HG03097 (cell line): ENCODE results near the gene BMP7.
"Not testable (repeated sequence)": the region's sequence is repeated elsewhere in the genome, so short reads cannot be mapped to it uniquely, and the experiment has no call there.

ENCODE experiments used
- ATAC-seq: cut with Tn5 transposase; IDR thresholded peaks from one replicate; pipeline ENCODE4 v1.9.1; 2021; ENCODE audit not compliant: unreplicated experiment, low FRiP score

BMP7 gene

GRCh38 chr20:57252559-57253162 lies 13.8 kb downstream of the BMP7 start:
- ATAC-seq = no peak

- ATAC-seq = no peak
Observed at GRCh38 chr20:57251949-57252348, 14.5 kb downstream of the BMP7 start.

- no peak for ATAC-seq
Observed at GRCh38 chr20:57251344-57251743, 15.1 kb downstream of the BMP7 start.

DNA sequence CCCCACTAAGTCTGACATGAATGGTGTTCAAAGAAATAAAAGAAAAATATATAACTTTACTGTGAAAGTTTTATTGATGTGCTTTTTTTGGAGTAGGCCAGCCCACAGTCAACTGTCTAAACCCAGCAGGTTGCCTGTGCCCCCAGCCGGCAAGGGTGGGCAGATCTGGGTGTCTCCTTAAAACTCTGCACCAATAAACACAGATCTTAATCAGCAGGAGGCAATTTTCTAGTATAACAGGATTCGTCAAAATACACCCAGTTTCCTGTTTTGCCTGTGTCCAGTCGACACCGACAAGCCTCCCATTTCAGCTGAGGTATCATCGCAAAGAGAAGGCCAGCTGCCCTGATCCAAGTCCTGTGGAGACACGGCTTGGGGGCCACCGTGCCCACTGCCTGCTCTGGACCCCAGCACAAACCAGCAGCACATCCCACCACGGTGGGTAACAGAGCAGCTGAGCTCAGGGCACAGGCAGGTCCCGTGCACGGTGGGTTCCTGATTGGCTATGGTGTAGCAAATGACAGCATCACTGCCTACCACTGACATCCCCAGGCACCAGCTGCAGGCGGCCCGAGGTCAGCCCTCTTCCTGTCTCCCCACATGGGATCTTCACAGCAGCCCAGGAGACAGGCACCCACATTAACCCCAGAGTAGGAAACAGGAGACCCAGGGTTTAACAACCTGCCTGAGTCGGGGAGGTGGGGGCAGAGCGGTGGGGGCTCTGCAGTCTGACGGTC lies 15.7 kb downstream of the BMP7 start:
- peak; percentile 70 for ATAC-seq

DNA sequence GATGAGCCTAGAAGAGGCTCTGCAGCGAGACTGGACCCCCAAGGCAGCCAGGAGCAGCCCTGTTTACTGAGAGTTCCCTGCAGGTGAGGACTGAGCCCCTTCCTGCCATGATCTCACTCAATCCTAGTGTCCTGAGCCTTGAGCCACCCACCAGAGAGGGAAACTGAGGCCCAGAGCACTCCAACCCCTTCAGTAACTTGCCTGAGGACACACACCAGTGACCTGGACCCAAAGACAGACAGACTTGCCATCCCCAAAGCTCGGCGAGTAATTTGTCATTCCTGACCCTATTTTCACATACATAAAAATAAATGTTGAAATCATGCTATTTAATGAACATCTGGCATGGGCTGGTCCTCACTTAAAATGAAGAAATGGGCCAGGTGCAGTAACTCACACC lies 16.7 kb downstream of the BMP7 start:
- no peak for ATAC-seq

DNA sequence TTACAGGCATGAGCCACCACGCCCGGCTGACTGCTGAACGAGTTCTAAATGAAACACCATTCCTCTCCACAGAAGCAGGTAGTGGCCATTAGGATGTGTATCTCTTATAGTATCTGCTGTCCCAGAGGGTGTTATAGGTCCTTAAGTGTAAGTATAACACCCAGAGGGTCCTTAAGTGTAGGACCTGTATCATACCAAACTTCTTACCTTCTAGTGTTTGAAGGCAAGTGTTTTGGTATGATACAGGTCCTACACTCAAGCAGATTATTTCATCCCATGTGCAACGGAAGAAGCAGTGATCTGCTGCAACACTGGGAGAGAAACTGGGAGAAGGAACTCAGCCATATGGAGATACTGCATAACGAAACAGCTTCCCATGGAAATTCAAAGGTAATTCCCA lies 17.4 kb downstream of the BMP7 start:
- no peak for ATAC-seq

- ATAC-seq = no peak
Observed at GRCh38 chr20:57248132-57248797, 18.2 kb downstream of the BMP7 start.

- ATAC-seq = no peak
Observed at GRCh38 chr20:57247292-57247965, 19.0 kb downstream of the BMP7 start.

- ATAC-seq = no peak
Observed at GRCh38 chr20:57245997-57246396, 20.4 kb downstream of the BMP7 start.

GRCh38 chr20:57244627-57245214 lies 21.7 kb downstream of the BMP7 start:
- ATAC-seq = no peak

DNA sequence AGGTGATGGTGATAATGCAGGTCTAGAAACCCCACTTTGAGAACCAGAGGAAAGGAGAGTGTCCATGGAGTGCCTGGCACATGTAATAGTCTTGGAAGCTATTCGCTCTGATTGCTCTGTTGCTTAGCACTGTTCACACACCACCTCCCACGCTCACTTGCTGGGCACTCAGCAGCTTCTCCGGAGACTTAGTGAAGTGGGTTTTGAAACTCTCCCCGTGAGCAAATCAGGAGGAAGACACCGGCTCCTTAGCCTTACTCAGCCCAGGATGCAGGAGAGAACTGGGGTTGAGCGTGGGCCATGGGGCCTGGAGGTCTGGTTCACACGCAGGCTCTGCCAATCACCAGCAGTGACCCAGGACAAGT lies 22.2 kb downstream of the BMP7 start:
- ATAC-seq = no peak

DNA sequence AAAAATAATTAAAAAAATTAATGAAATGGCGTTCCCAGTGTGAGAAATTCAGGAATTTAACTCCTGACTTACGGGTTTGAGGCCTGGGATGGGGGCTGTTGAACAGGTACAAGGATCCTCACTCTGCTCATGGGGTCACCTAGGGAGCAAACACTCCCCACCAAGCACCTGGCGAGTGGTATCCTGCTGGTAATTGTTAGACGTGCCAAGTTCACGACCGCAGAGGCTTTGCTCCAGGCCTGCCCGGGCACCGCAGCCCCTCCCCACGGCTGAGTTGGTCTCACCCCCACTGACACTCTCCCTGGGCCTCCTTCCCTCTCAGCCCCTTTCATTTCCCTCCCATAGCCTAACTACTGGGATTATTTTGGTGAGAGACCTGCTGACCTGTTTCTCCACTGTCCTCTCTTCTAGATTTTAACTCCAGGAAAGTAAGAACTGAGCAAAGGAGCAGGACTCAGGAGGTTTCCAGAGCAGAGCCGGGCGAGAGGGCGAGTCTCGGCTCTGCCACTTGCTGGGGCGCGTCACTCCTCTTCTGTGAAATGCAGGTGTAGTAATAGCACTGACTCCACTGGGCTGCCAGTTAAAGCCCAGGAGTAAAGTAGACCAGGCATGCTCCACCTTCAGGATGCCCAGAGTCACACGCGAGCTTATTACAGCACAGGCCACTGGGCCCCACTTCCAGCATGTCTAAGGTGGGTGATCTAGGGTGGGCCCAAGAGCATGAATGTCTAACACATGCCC lies 22.8 kb downstream of the BMP7 start:
- no peak for ATAC-seq

- no peak for ATAC-seq
Observed at GRCh38 chr20:57242414-57242813, 24.0 kb downstream of the BMP7 start.

- ATAC-seq = no peak
Observed at GRCh38 chr20:57241363-57241991, 25.0 kb downstream of the BMP7 start.

DNA sequence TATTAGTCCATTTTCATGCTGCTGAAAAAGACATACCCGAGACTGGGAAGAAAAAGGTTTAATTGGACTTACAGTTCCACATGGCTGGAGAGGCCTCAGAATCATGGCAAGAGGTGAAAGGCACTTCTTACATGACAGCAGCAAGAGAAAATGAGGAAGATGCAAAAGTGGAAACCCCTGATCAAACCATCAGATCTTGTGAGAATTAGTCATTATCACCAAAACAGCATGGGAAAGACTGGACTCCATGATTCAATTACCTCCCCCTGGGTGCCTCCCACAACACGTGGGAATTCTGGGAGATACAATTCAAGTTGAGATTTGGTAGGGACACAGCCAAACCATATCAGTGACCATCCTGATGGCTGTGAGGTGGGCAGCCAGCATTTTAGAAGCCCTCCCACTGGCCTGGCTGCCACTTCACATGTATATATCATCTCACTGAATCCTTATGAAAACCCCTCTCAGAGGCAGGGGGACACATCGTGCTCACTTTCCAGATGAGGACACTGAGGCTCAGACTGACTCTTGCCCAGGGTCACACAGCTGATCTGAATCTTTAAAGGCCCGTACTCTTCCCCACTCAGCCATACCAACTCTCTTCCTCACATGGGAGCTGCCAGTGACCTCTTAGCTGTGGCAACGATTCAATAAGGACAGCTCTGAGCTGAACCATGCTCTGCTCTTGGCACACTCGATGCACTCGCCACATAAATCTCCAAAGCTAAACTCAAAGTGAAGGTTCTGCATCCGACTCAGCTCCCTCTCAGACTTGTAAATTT lies 25.7 kb downstream of the BMP7 start:
- ATAC-seq = no peak

GRCh38 chr20:57239725-57240124 lies 26.7 kb downstream of the BMP7 start:
- ATAC-seq = not testable (repeated sequence)

DNA sequence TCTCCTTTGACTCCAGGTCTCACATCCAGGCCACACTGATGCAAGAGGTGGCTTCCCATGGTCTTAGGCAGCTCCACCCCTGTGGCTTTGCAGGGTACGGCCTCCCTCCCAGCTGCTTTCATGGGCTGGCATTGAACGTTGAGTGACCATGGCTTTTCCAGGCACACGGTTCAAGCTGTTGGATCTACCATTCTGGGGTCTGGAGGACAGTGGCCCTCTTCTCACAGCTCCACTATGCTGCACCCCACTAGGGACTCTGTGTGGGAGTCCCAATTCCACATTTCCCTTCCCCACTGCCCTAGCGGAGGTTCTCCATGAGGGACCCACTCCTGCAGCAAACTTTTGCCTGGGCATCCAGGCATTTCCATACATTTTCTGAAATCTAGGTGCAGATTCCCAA lies 27.1 kb downstream of the BMP7 start:
- ATAC-seq = not testable (repeated sequence)

DNA sequence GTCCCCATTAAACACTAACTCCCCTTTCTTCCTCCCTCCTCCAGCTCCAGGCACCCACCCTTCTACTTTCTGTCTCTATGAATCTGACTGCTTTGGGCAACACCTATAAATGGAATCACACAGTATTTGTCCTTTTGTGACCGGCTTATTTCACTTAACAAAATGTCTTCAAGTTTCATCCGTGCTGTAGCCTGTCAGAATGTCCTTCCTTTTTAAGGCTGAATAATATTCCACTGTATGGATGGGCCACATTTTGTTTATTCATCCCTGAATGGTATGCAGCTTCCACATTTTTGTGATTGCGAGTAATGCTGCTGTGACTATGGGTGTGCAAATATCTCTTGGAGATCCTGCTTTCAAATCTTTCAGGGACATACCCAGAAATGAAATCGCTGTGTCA lies 28.4 kb downstream of the BMP7 start:
- no peak for ATAC-seq

GRCh38 chr20:57237585-57237953 lies 28.9 kb downstream of the BMP7 start:
- no peak for ATAC-seq
